Skeletal muscle satellite cell (primary cell): ENCODE data around the gene HTR1E.

Experiments used
- H3K27me3 ChIP-seq: 2 replicates; pipeline ENCODE4 v1.7.0; 2013; ENCODE audit warnings: low read length; ENCODE audit not compliant: control insufficient read depth, insufficient read depth
- H3K36me3 ChIP-seq: 2 replicates; pipeline ENCODE4 v1.7.0; 2013; ENCODE audit warnings: mild to moderate bottlenecking, control low read depth, low read length; ENCODE audit not compliant: insufficient read depth
- H3K4me1 ChIP-seq: 2 replicates; pipeline ENCODE4 v1.7.0; 2013; ENCODE audit warnings: low read length; ENCODE audit not compliant: control insufficient read depth, insufficient read depth
- H3K4me2 ChIP-seq: 2 replicates; pipeline ENCODE4 v1.7.0; 2013; ENCODE audit warnings: mild to moderate bottlenecking, low read length
- H3K4me3 ChIP-seq: 2 replicates; pipeline ENCODE4 v1.7.0; 2013; ENCODE audit warnings: low read length
- H3K9ac ChIP-seq: 2 replicates; pipeline ENCODE4 v1.7.0; 2013; ENCODE audit warnings: mild to moderate bottlenecking, low read depth, low read length, moderate library complexity
- H3K9me3 ChIP-seq: replicated peaks from 2 replicates; pipeline ENCODE4 v1.7.0; 2013; ENCODE audit warnings: mild to moderate bottlenecking, control low read depth, low read length

The HTR1E gene

DNA sequence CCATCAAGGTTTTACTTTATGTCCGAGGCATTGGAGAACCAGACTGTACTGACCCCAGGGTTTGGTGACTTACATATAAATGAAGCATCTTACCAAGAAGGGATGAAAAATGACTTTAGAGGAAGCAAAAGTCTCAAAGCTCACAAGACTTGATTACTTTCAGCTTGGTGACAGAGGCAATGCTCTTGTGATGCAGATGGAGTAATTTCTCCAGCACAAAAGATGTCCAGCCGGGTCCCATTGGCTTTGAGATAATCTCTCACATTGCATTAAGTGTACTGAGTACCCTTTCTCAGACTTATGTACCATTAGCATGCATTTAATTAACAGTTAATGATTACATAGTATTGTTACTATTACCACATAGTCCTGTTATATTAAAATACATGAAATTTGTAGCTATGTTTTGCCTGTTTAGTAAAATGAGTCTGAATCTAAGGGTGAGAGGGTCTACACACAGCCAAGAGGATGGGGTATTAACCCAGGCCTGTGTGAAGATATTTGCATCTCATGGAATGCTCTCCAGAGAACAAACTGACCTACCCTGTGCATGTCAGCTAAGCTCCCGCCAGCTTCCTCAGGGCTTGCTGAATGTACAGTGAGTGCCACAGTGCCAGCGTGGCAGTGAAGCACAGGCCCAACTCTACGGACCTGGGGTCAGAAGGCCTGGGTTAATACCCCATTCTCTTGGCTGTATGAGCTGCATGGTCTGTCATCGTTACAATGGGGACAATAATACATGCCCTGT lies 5.6 kb downstream of the HTR1E start:
- Histone ChIP-seq H3K36me3 (no peaks in the 10 kb centered on the region), H3K4me2 (no peak overlapping the region), H3K9ac (no peak overlapping the region), H3K4me3 (no peak overlapping the region), H3K27me3 (peaks cover 4% of the 10 kb centered on the region), H3K9me3 (no peaks in the 10 kb centered on the region), H3K4me1 (no peaks in the 10 kb centered on the region)

DNA sequence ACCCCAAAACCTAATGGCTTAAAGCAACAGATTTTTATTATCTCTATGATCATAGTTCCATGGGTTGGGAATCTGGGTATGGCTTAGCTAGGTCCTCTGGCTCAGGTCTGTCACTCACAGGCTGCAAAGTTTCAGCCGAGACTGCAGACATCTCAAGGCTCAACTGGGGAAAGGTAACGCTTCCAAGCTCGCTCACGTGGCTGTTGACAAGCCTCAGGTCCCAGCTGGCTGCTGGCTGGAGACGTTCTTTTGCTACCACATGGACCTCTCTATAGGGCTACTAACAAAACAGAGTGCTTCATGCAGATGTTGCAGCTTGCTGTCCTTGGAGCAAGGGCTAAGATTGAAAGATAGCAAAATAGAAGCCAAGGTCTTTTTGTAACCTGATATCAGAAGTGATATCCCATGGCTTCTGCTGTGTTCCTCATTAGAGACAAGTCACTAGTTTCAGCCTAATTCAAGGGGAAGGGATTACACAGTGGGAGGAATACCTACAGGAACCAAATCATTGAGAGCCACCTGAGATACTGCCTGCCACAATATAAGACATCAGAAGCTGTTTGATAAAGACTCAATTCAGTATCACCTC lies 6.6 kb downstream of the HTR1E start:
- H3K4me1 ChIP-seq = no peaks in the 10 kb centered on the region
- no peak overlapping the region for H3K4me2 ChIP-seq

DNA sequence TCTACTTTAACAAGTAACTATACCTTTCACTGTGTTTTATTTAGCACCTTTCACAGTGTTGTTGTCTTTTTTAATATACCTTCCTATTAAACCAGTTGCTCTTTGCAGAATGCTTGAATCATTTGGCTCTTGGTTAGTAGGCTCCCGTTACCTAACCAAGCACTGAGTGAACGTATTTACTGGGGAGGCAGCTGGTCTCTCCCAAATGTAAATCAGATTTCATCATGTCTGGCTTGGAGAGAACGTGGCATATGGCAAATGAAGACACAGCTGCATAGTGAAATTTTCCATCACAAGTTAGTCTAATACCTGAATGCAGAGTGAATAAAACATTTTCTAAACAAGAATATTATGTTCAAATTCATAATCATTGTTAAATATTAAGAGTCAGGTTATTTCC lies 12.4 kb downstream of the HTR1E start:
- H3K9me3 ChIP-seq = no peaks in the 10 kb centered on the region
- H3K27me3 ChIP-seq = no peaks in the 10 kb centered on the region
- H3K4me2 ChIP-seq = no peak overlapping the region
- no peaks in the 10 kb centered on the region for H3K4me1 ChIP-seq
- H3K36me3 ChIP-seq = no peaks in the 10 kb centered on the region
- H3K9ac ChIP-seq = no peak overlapping the region
- no peak overlapping the region for H3K4me3 ChIP-seq

More for the DNA sequence above, 6.6 kb downstream of the HTR1E start:
- H3K27me3 ChIP-seq = peaks cover 2% of the 10 kb centered on the region
- H3K9me3 ChIP-seq = no peaks in the 10 kb centered on the region
- no peak overlapping the region for H3K9ac ChIP-seq
- no peaks in the 10 kb centered on the region for H3K36me3 ChIP-seq
- H3K4me3 ChIP-seq = no peak overlapping the region

DNA sequence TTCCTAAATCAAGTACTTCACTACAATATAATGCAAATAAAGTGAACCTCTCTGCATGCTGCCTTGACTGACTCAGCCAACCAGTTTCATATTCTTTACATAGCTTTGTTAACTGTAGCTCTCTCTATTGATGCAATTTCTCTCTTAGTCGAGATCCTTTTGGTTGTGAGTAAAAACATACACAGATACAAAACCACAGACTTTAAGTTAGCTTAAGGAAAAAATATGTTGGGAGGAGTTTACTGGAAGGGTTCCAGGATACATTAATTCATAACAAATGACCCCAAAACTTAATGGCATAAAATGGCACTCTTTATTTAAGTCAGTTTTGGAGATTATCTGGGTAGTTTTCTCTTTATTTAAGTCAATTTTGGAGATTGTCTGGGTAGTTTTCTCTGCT lies 15.7 kb downstream of the HTR1E start:
- H3K27me3 ChIP-seq = no peaks in the 10 kb centered on the region
- no peak overlapping the region for H3K4me2 ChIP-seq

DNA sequence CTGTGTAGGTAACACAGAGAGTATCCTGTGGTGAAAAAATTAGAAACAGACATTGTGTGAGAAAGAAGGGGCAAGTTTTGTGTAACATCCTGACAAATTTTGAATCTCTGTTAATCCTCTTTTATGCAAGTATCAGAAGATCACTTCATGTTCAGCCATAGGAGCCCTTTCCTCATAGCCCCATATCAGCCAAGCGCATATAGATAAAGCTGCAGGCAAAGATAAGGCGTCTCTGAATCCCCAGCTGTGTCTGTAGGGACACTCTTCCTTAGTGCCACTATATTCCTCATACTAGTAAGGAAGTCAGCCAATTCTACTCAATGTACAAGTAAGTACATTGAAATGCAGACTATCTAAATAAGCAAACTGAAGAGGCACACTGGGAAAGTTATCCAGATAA lies 22.3 kb downstream of the HTR1E start:
- H3K4me2 ChIP-seq = no peak overlapping the region
- H3K4me1 ChIP-seq = no peaks in the 10 kb centered on the region
- no peak overlapping the region for H3K9ac ChIP-seq
- H3K9me3 ChIP-seq = no peaks in the 10 kb centered on the region
- H3K4me3 ChIP-seq = no peak overlapping the region
- H3K27me3 ChIP-seq = no peaks in the 10 kb centered on the region
- no peaks in the 10 kb centered on the region for H3K36me3 ChIP-seq

More for the DNA sequence above, 15.7 kb downstream of the HTR1E start:
- H3K36me3 ChIP-seq = no peaks in the 10 kb centered on the region
- H3K9me3 ChIP-seq = no peaks in the 10 kb centered on the region
- no peak overlapping the region for H3K9ac ChIP-seq
- no peaks in the 10 kb centered on the region for H3K4me1 ChIP-seq
- H3K4me3 ChIP-seq = no peak overlapping the region

DNA sequence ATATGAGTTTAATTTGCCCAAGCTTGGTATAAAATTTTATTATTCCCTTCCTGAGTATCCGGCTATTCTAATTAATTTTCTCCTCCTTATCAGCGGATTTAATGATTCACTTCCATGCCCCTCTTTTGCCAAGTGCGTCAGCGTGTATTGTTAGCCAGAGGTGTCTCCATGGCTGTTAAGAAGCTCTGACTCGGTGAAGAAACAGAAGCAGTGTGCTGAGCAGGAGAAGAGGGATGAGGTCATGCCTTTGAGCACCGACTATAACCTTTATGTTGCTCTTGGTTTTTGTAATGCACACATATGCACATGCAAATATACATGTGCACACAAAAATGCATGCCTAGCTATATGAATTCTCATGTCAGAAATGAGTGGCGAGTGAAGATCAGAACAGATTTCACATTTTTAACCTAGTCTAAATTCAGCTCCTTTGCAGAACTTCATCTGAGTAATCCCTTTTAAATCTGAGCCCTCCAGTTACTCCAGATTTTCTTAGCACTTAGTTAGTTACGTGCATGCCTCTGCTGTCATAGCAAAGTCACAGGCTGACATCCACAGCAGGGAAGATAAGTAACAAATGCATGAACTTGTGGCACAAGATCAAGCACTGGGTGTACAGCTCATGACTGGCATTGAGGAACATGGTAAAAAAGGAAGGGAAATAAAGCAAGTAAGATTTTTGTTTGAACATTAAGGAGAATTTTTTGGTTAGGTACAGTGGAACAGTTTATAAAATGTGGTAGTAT lies 24.3 kb downstream of the HTR1E start:
- no peak overlapping the region for H3K4me3 ChIP-seq
- H3K36me3 ChIP-seq = no peaks in the 10 kb centered on the region
- no peak overlapping the region for H3K9ac ChIP-seq
- no peak overlapping the region for H3K4me2 ChIP-seq
- no peaks in the 10 kb centered on the region for H3K9me3 ChIP-seq
- H3K4me1 ChIP-seq = no peaks in the 10 kb centered on the region
- no peaks in the 10 kb centered on the region for H3K27me3 ChIP-seq

DNA sequence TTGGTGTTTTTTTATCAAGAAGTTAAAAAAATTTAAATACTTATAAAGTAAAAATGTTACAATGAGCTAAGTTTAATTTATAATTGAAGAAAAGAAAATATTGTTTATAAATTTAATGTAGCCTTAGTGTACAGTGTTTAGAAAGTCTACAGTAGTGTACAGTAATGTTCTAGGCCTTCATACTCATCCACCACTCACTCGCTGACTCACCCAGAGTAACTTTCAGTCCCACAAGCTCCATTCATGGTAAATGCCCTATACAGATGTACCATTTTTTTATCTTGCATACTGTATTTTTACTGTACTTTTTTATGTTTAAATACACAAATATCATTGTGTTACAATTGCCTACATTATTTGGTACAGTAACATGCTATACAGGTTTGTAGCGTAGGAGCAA lies 26.0 kb downstream of the HTR1E start:
- Histone ChIP-seq H3K36me3 (no peaks in the 10 kb centered on the region), H3K4me2 (no peak overlapping the region), H3K9ac (no peak overlapping the region), H3K27me3 (no peaks in the 10 kb centered on the region), H3K4me3 (no peak overlapping the region), H3K9me3 (no peaks in the 10 kb centered on the region), H3K4me1 (no peaks in the 10 kb centered on the region)

DNA sequence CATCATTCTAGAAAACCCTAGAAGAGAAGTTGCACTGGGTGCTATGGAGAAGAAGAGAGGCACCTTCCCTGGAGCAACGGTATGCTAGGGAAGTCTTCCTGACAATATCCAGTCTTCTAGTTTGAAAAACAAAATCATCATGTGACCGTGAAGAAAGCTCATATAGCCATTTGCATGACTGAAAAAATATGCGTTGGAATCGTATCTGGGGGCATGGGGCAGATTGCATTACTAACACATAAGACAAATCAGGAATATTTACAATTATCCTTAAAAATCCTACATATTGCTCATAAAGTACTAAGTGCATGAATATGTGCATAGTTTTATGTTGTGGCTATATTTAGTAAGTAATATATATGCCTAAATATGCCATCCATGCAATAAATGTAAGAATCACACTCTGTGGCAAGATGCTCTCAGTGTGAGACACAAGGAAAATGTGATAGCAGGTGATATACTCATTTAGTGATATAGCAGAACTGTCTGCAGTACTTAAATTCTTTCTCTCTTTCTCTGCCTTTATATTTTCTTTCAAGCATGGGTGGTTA lies 26.8 kb downstream of the HTR1E start:
- no peaks in the 10 kb centered on the region for H3K27me3 ChIP-seq
- no peak overlapping the region for H3K4me3 ChIP-seq
- no peak overlapping the region for H3K4me2 ChIP-seq
- H3K4me1 ChIP-seq = no peaks in the 10 kb centered on the region
- H3K36me3 ChIP-seq = no peaks in the 10 kb centered on the region
- H3K9ac ChIP-seq = no peak overlapping the region
- H3K9me3 ChIP-seq = no peaks in the 10 kb centered on the region

DNA sequence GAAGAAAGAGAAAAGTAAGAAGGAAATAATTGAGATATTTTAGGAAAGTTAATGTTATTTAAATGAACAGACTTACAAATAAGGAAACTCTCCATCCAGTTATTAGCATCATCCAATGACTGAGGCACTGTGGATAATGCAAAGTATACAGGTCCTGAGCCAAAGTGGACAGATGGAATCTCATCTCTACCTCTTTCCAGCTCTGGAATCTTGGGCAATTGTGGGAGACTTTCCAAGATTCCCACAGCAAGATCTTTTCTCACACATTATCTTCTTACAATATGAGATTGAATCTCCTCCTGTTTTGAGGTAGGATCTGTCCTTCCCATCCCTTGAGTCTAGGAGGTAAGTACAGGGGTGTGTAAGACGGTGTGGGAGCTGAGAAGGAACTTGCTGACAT lies 28.9 kb downstream of the HTR1E start:
- Histone ChIP-seq H3K4me3 (no peak overlapping the region), H3K9ac (no peak overlapping the region), H3K4me1 (no peaks in the 10 kb centered on the region), H3K9me3 (no peaks in the 10 kb centered on the region), H3K36me3 (no peaks in the 10 kb centered on the region), H3K4me2 (no peak overlapping the region), H3K27me3 (no peaks in the 10 kb centered on the region)

DNA sequence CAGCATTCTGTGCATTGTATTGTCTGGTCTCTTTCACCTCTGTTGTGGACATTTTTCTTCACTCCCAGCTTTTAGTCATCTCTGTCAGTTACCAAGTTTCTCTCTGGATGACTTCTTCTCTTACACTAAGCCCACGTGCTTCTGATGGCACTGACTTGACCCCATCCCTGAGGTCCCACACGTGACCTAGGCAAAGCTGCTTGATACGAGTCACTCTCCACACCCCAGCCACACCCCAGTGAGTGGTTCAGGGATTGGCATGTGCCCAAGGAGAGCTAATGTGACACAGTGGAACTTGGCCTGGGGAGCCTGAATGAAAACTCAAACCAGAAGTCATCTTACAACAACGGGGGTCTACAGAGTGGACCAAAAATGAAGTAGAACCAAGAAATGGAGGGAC lies 32.2 kb downstream of the HTR1E start:
- Histone ChIP-seq H3K27me3 (no peaks in the 10 kb centered on the region), H3K4me1 (no peaks in the 10 kb centered on the region), H3K4me3 (no peak overlapping the region), H3K9me3 (no peaks in the 10 kb centered on the region), H3K4me2 (no peak overlapping the region), H3K9ac (no peak overlapping the region), H3K36me3 (no peaks in the 10 kb centered on the region)

DNA sequence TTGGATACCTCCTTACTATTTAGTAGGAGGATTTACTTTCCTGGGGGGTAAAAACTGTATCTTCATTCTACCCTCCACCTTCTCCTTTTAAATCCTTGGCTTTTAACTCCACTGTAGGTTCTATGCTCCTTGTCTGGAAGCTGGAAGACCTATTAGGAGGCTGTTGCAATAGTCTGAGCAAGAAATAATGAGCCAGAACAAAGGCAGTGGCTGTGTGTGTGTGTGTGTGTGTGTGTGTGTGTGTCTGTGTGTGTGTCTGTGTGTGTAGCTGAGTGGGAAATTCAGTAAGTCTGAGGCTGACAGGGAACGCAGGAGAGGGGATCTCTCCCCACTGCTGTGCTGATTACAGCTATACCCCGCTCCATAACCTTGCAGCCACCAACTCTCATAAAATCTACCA lies 35.8 kb downstream of the HTR1E start:
- no peak overlapping the region for H3K9ac ChIP-seq
- no peaks in the 10 kb centered on the region for H3K9me3 ChIP-seq
- no peak overlapping the region for H3K4me3 ChIP-seq
- H3K4me2 ChIP-seq = no peak overlapping the region
- H3K27me3 ChIP-seq = no peaks in the 10 kb centered on the region
- H3K4me1 ChIP-seq = no peaks in the 10 kb centered on the region
- H3K36me3 ChIP-seq = no peaks in the 10 kb centered on the region
